Ishikawa (cell line): ENCODE results near the gene SLC9A1.
A peak's percentile ranks its signal among the peaks of the same experiment; 100 is the strongest.

Experiments used
- CEBPB ChIP-seq: IDR thresholded peaks from 2 replicates; pipeline ENCODE4 v1.6.1; 2012
- RAD21 ChIP-seq: IDR thresholded peaks from 2 replicates; pipeline ENCODE4 v1.6.1; 2012; ENCODE audit warnings: low read depth
- TCF12 ChIP-seq: IDR thresholded peaks from 2 replicates; pipeline ENCODE4 v1.6.1; 2012; ENCODE audit warnings: low read depth
- TF ChIP-seq, protein P1 (sequence below): IDR thresholded peaks from 2 replicates; pipeline ENCODE4 v1.6.1; 2012

- TF ChIP-seq RAD21 (no peak), CEBPB (peak; percentile 47; the same call in 1 of the 2 replicates), TCF12 (no peak)
- TF ChIP-seq, protein P1, sequence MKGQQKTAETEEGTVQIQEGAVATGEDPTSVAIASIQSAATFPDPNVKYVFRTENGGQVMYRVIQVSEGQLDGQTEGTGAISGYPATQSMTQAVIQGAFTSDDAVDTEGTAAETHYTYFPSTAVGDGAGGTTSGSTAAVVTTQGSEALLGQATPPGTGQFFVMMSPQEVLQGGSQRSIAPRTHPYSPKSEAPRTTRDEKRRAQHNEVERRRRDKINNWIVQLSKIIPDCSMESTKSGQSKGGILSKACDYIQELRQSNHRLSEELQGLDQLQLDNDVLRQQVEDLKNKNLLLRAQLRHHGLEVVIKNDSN = no peak
Observed at GRCh38 chr1:27098431-27099134, 56.3 kb downstream of the SLC9A1 start.
